GM21619 (cell line): ENCODE data around the gene RARA.

Experiments
- ATAC-seq: cut with Tn5 transposase; IDR thresholded peaks from one replicate; pipeline ENCODE4 v1.9.1; 2021; ENCODE audit not compliant: unreplicated experiment

RARA gene

GRCh38 chr17:40309031-40309948 is at the start of gene RARA:
RARA (plus strand) TSS chr17:40309180; CDS start chr17:40331219, 22,039 bp downstream.
- no peak for ATAC-seq

GRCh38 chr17:40259505-40259904 is 49.5 kb upstream of the RARA start:
- ATAC-seq, result no peak

- ATAC-seq, result no peak
Observed at GRCh38 chr17:40260528-40260927, 48.5 kb upstream of the RARA start.

GRCh38 chr17:40264458-40265185 is 44.4 kb upstream of the RARA start:
- no peak for ATAC-seq

- no peak for ATAC-seq
Observed at GRCh38 chr17:40265337-40265736, 43.6 kb upstream of the RARA start.

- ATAC-seq, result no peak
Observed at GRCh38 chr17:40266882-40267281, 42.1 kb upstream of the RARA start.

- ATAC-seq, result no peak
Observed at GRCh38 chr17:40268141-40268712, 40.8 kb upstream of the RARA start.

GRCh38 chr17:40278414-40278813 is 30.6 kb upstream of the RARA start:
- no peak for ATAC-seq

GRCh38 chr17:40279402-40279801 is 29.6 kb upstream of the RARA start:
- ATAC-seq, result no peak

- ATAC-seq, result no peak
Observed at GRCh38 chr17:40281663-40282062, 27.3 kb upstream of the RARA start.

- no peak for ATAC-seq
Observed at GRCh38 chr17:40283662-40284061, 25.3 kb upstream of the RARA start.

GRCh38 chr17:40284085-40284713 is 24.8 kb upstream of the RARA start:
- no peak for ATAC-seq

GRCh38 chr17:40286473-40286872 is 22.5 kb upstream of the RARA start:
- no peak for ATAC-seq

- no peak for ATAC-seq
Observed at GRCh38 chr17:40287159-40287493, 21.9 kb upstream of the RARA start.

- ATAC-seq, result peak; percentile 87
Observed at GRCh38 chr17:40287494-40288369, 21.2 kb upstream of the RARA start, which contains the start of gene CDC6. CDC6 (plus strand) TSS chr17:40287879; CDS start chr17:40289421, 1,542 bp downstream.

- no peak for ATAC-seq
Observed at GRCh38 chr17:40290629-40291280, 18.2 kb upstream of the RARA start.

- ATAC-seq, result no peak
Observed at GRCh38 chr17:40291281-40291664, 17.7 kb upstream of the RARA start.

- ATAC-seq, result no peak
Observed at GRCh38 chr17:40293363-40293762, 15.6 kb upstream of the RARA start.

- no peak for ATAC-seq
Observed at GRCh38 chr17:40295488-40296436, 13.2 kb upstream of the RARA start.
